PC-9 (cell line): ENCODE results near the gene KIAA0753. TPM values are rescaled to one million over a fixed set of nuclear protein-coding genes. Genes with fewer than 3 reads are reported as not detected.

Source experiments
- BruUV-seq: library from RNA; stranded (reverse); fragments of 400-500 nt; replicated peaks from 2 replicates; lab custom pipeline; 2021; lab: Mats Ljungman, UMichigan
- CTCF ChIA-PET: fragments of 300-600 bp; sonication (Branson Sonifier 250); formaldehyde crosslinking; loops from one replicate; lab custom pipeline; 2022; ENCODE audit warnings: antibody characterized with exemption; lab: Charles Lee
- POLR2A ChIA-PET: fragments of 300-600 bp; sonication (Branson Sonifier 250); formaldehyde crosslinking; loops from one replicate; lab custom pipeline; 2022; ENCODE audit warnings: antibody characterized with exemption; ENCODE audit not compliant: unreplicated experiment; lab: Charles Lee
- DNase-seq, 2 experiments: peaks; one replicate each; pipeline versions ENCODE4 v3.0.0 to v3.0.0-alpha.2; 2015 to 2022; ENCODE audit warnings: mixed read lengths in 1 of 2
- H2AFZ ChIP-seq: fragments of 200-600 bp; sonication (generic); 2 replicates; pipeline ENCODE4 v1.8.1; 2017; ENCODE audit warnings: antibody characterized with exemption
- H3F3A ChIP-seq: fragments of 200-600 bp; sonication (generic); 2 replicates; pipeline ENCODE4 v1.8.1; 2017; ENCODE audit warnings: antibody characterized with exemption, mild to moderate bottlenecking, low read depth; ENCODE audit not compliant: insufficient read depth
- H3K27ac ChIP-seq: fragments of 200-600 bp; sonication (generic); 2 replicates; pipeline ENCODE4 v1.6.1; 2016; ENCODE audit warnings: mixed run types
- H3K27me3 ChIP-seq: fragments of 200-600 bp; sonication (generic); 2 replicates; pipeline ENCODE4 v1.6.1; 2016; ENCODE audit warnings: low read depth, mixed run types; ENCODE audit not compliant: insufficient read depth
- H3K36me3 ChIP-seq: fragments of 200-600 bp; sonication (generic); 2 replicates; pipeline ENCODE4 v1.6.1; 2016; ENCODE audit warnings: low read depth, mixed run types
- H3K4me1 ChIP-seq: fragments of 200-600 bp; sonication (generic); replicated peaks from 2 replicates; pipeline ENCODE4 v1.6.1; 2016; ENCODE audit warnings: mixed run types; ENCODE audit not compliant: insufficient read depth
- H3K4me2 ChIP-seq: fragments of 200-600 bp; sonication (generic); 2 replicates; pipeline ENCODE4 v1.6.1; 2017; ENCODE audit warnings: mixed run types
- H3K4me3 ChIP-seq: fragments of 200-600 bp; sonication (generic); 2 replicates; pipeline ENCODE4 v1.6.1; 2016; ENCODE audit warnings: mixed run types
- H3K79me2 ChIP-seq: fragments of 200-600 bp; sonication (generic); 2 replicates; pipeline ENCODE4 v1.6.1; 2017; ENCODE audit warnings: low read depth, mixed run types
- H3K9me2 ChIP-seq: fragments of 200-600 bp; sonication (generic); 2 replicates; pipeline ENCODE4 v1.8.1; 2017; ENCODE audit warnings: mild to moderate bottlenecking; ENCODE audit not compliant: insufficient read depth
- H3K9me3 ChIP-seq: fragments of 200-600 bp; sonication (generic); 2 replicates; pipeline ENCODE4 v1.8.1; 2016; ENCODE audit warnings: low read depth; ENCODE audit not compliant: insufficient read depth
- H4K20me1 ChIP-seq: fragments of 200-600 bp; sonication (generic); 2 replicates; pipeline ENCODE4 v1.8.1; 2017; ENCODE audit not compliant: insufficient read depth
- CTCF ChIP-seq: fragments of 200-600 bp; sonication (generic); conservative IDR thresholded peaks from 2 replicates; pipeline ENCODE4 v1.6.1; 2017; ENCODE audit warnings: mixed run types, antibody characterized with exemption, mild to moderate bottlenecking, moderate library complexity
- EZH2 ChIP-seq: fragments of 200-600 bp; sonication (generic); IDR thresholded peaks from 2 replicates; pipeline ENCODE4 v1.8.0; 2017; ENCODE audit warnings: antibody characterized with exemption, low read depth
- intact Hi-C: fragments of 100-400 bp; cut with micrococcal nuclease; formaldehyde crosslinking; loops from one replicate; pipeline ENCODE4 v1.10.0; 2022; ENCODE audit not compliant: unreplicated experiment
- total RNA-seq: library from RNA; stranded (reverse); gene quantifications from 2 replicates; pipeline ENCODE4 v1.2.3, GENCODE V29; 2021

KIAA0753 gene
- total RNA-seq, 1 experiment from 2014 or later, result 47.0 TPM

GRCh38 chr17:6630390-6630789 is 10.1 kb downstream of the KIAA0753 start:
- CTCF ChIA-PET, result no interaction called here
- TF ChIP-seq CTCF, result no peak
- no peak for TF ChIP-seq EZH2
- POLR2A ChIA-PET, result no interaction called here
- no TSS peak for BruUV-seq
- Histone ChIP-seq H3K9me3 (no peaks in the 10 kb centered on the region), H3K4me2 (no peak overlapping the region), H3K9me2 (no peaks in the 10 kb centered on the region), H3K4me3 (no peak overlapping the region), H3K4me1 (no peaks in the 10 kb centered on the region), H3K36me3 (peaks cover 70% of the 10 kb centered on the region), H3K27me3 (no peaks in the 10 kb centered on the region), H3K79me2 (0 out of 2 replicates have a peak, but pooled peaks cover 4% of the 10 kb centered on the region), H4K20me1 (peaks cover 11% of the 10 kb centered on the region), H3K27ac (no peak overlapping the region), H3F3A (no peaks in the 10 kb centered on the region; the same call in 1 of the 2 replicates), H2AFZ (no peak overlapping the region)
- intact Hi-C loops, result no loop called here
- no peak for DNase-seq

DNA sequence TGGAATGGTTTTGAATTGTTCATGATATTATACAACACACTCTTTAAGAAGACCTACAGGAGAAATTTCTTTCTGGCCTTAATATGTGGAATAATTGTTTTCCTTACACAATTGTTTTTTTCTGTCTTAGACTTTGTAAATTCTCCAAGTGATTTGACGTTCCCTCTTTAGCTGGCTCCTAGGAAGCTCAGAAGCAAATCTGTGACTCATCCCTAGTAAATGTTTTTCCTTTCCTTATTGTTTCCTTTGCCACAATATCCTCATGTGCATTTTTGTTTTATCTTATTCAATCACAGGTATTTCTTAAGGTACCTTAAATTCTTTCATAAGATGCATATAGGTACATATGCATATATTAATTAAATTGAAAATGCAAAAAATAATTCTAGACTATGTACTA is 13.5 kb downstream of the KIAA0753 start:
- Histone ChIP-seq H3K4me2 (no peak overlapping the region), H3K9me2 (no peaks in the 10 kb centered on the region), H3K27me3 (no peaks in the 10 kb centered on the region), H3K27ac (no peak overlapping the region), H3K4me1 (no peaks in the 10 kb centered on the region), H3K79me2 (0 out of 2 replicates have a peak, but pooled peaks cover 4% of the 10 kb centered on the region), H4K20me1 (peaks cover 11% of the 10 kb centered on the region), H3K9me3 (no peaks in the 10 kb centered on the region), H2AFZ (no peak overlapping the region), H3K36me3 (peaks cover 63% of the 10 kb centered on the region), H3K4me3 (no peak overlapping the region), H3F3A (no peaks in the 10 kb centered on the region; the same call in 1 of the 2 replicates)
- intact Hi-C loops, result loop anchor here (5.0 kb wide), 1 partner anchor 35 kb away; no protein-coding TSS in a partner anchor
- CTCF ChIA-PET, result no interaction called here
- no peak for TF ChIP-seq CTCF
- no peak for TF ChIP-seq EZH2
- BruUV-seq, result no TSS peak
- POLR2A ChIA-PET, result interaction anchor here (0.6 kb wide), 1 partner anchor 49 kb away, joined by 3 read pairs; no protein-coding TSS in a partner anchor
- DNase-seq, result no peak

DNA sequence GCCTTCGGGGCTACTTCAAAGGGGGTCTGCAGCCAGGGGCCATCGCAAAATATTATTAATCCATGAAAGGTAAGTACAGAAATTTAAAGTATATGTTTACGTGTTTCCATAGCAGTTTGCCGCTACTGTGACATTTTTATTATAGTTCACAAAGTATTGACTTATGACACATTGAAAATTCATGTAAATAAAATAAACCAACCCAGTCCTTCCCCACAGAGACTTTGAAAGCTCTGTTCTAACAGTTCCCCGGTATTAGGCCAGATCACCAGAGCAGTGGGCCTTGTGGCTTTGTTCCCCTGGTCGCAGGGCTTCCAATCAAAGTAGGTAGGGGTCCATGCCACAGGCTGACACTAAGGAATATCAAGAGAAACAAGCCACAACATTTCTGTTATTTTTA is 13.9 kb downstream of the KIAA0753 start:
- Histone ChIP-seq H3F3A (no peaks in the 10 kb centered on the region; the same call in 1 of the 2 replicates), H3K27ac (no peak overlapping the region), H3K9me3 (no peaks in the 10 kb centered on the region), H3K9me2 (no peaks in the 10 kb centered on the region), H3K27me3 (no peaks in the 10 kb centered on the region), H3K36me3 (peaks cover 62% of the 10 kb centered on the region), H3K4me2 (no peak overlapping the region), H3K4me1 (no peaks in the 10 kb centered on the region), H3K4me3 (no peak overlapping the region), H3K79me2 (0 out of 2 replicates have a peak, but pooled peaks cover 4% of the 10 kb centered on the region), H4K20me1 (peaks cover 11% of the 10 kb centered on the region), H2AFZ (no peak overlapping the region)
- TF ChIP-seq EZH2, result no peak
- TF ChIP-seq CTCF, result no peak
- ChIA-PET POLR2A (no interaction called here), CTCF (no interaction called here)
- DNase-seq, result no peak
- BruUV-seq, result no TSS peak
- intact Hi-C loops, result loop anchor here (5.0 kb wide), 1 partner anchor 34 kb away; no protein-coding TSS in a partner anchor
